NB4 (cell line): ENCODE results near the gene CHAF1A.
A peak's percentile ranks its signal among the peaks of the same experiment; 100 is the strongest.

ENCODE experiments used
- DNase-seq: peaks from one replicate; pipeline ENCODE4 v3.0.0; 2010; ENCODE audit warnings: low read depth
- H3K4me3 ChIP-seq: one replicate; pipeline ENCODE4 v1.5.1; 2011; ENCODE audit warnings: mild to moderate bottlenecking, low read depth, low read length, moderate library complexity
- CTCF ChIP-seq: IDR thresholded peaks from one replicate; pipeline ENCODE4 v1.5.1; 2012; ENCODE audit warnings: low read depth, low read length
- MAX ChIP-seq: IDR thresholded peaks from 2 replicates; pipeline ENCODE4 v1.6.1; 2011; ENCODE audit warnings: low read depth, low read length
- MYC ChIP-seq: IDR thresholded peaks from 2 replicates; pipeline ENCODE4 v1.6.1; 2011; ENCODE audit warnings: low read depth, low read length
- POLR2A ChIP-seq: IDR thresholded peaks from 2 replicates; pipeline ENCODE4 v1.6.1; 2011; ENCODE audit warnings: mild to moderate bottlenecking; ENCODE audit not compliant: insufficient read length; ENCODE audit errors: extremely low read depth

The CHAF1A gene

GRCh38 chr19:4396949-4397783 lies 5.3 kb upstream of the CHAF1A start:
- TF ChIP-seq MAX: no peak
- no peak for TF ChIP-seq MYC
- no peak for TF ChIP-seq POLR2A
- TF ChIP-seq CTCF: no peak
- H3K4me3 ChIP-seq: no peak overlapping the region
- no peak for DNase-seq

DNA sequence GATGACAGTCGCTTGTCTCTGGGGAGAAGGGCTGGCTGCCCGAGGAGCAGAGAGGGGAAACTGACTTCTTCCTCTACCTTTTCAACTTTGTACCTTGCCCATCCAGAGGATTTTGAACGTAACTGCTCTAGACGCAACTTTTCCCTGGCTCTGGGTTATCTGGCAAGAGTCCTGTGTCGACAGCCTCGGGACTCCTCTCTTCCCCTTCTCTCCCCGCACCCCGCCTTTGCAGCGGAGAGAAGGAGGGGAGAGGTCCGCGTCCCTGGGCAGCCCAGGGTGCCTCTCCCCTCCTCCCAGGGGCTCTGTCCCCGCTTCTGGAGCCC lies 2.7 kb upstream of the CHAF1A start:
- peak overlapping the region; percentile 91 for H3K4me3 ChIP-seq
- DNase-seq: peak; percentile 61
- no peak for TF ChIP-seq MAX
- no peak; the same call in 1 of the 2 replicates for TF ChIP-seq MYC
- TF ChIP-seq CTCF: no peak
- no peak for TF ChIP-seq POLR2A

DNA sequence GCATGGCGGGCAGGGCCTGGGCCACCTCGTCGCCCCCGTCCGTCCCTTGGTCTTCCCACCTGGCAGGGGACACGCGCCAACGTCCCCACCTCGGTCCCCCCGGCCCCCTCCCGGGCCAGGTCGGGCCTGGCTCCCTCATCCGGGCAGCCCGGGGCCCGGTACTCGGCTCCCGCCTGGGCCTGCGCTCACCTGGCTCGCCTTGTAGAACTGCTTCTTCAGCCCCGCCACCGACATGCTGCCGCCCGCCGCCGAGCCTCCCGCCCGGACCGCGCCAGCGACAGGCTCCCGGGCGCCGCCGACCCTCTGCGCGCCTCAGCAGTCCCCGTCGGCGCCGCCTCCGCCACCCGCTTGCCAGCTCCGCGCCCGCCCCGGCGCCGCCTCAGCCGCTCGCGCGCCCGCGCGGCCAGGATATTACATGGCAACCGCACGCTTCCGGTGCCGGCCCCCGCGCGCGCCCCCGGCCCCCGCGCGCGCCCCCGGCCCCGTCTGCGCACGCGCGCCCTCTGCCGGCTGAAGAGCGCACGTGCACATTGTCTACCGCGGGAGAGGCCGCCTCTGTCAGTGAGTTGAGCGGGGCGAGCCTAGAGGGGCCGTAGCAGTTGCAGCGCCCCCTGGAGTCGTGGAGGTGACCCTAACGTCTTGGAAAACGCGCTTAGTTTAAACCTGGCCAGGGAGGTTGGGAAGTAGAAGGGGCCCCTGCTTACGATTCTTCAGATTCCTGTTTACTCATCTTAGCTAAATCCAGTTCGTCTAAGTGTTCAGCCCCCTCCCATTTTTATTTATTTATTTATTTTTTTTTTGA lies 2.1 kb upstream of the CHAF1A start, which contains the start of gene SH3GL1:
SH3GL1 (minus strand) TSS at position 413 of the 802 bp plus-strand sequence; CDS start at position 234, 179 bp downstream.
- DNase-seq: peak; percentile 88
- TF ChIP-seq MYC: no peak; the same call in 1 of the 2 replicates
- TF ChIP-seq POLR2A: peak; percentile 46
- TF ChIP-seq CTCF: peak; percentile 72
- TF ChIP-seq MAX: peak; percentile 86
- peak within 1 kb of the TSS; percentile 91 for H3K4me3 ChIP-seq

GRCh38 chr19:4401769-4402170 lies 670 bp upstream of the CHAF1A start:
- TF ChIP-seq MYC (no peak), CTCF (no peak), POLR2A (no peak), MAX (no peak)
- DNase-seq: no peak
- peak overlapping the region; percentile 61 for H3K4me3 ChIP-seq

DNA sequence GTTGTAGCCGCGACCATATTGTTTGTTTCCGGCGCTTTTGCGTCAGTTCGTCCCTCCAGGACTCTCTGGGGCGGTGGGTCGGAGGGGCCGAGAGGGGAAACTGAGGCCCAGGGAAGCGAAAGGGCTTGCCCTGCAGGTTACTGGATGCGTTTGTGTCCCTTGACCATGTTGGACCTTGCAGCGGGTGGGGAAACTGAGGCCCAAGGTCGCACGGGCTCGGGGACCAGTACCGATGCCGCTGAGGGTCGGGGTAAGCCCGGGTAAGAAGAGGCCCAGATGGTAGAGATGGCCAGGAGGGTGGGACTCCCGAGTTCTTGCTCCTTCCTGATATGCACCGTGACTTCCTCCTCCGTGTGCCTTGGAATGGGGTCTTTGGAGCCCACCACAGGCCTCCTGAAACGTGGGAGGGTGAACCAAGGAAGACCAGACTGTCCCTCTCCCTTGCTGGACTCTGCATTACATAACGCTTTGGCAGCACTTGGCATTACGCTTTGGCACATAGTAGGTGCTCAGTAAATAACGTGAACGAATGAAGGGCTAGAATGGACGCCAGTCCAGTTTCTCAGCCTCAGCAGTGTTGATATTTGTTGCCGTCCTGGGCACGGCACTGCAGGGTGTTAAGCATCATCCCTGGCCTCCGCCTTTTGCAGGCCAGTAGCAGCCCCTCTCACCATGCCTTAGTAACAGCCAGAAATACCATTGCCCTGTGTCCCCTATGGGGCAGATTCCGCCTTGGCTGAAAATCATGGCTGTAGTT lies 743 bp downstream of the CHAF1A start:
- DNase-seq: peak; percentile 28
- peak overlapping the region; percentile 93 for H3K4me3 ChIP-seq
- TF ChIP-seq MAX (no peak), POLR2A (no peak), MYC (no peak), CTCF (no peak)
